OCI-LY3 (cell line): ENCODE results near the gene FKBP5.

Source experiments
- H2AFZ ChIP-seq: fragments of 200-600, 300-600 bp; shearing (Covaris generic); 2 replicates; pipeline ENCODE4 v1.6.0; 2014; ENCODE audit warnings: antibody characterized with exemption, low read depth, low read length
- H3K27ac ChIP-seq: fragments of 200-600, 300-600 bp; sonication (generic); 2 replicates; pipeline ENCODE4 v1.5.1; 2014; ENCODE audit warnings: mild to moderate bottlenecking, low read length, moderate library complexity, mixed read lengths
- H3K27me3 ChIP-seq: fragments of 200-600, 300-600 bp; sonication (generic); 2 replicates; pipeline ENCODE4 v1.6.1; 2014; ENCODE audit warnings: low read depth, low read length, mixed read lengths
- H3K36me3 ChIP-seq: fragments of 200-600, 300-600 bp; sonication (generic); replicated peaks from 2 replicates; pipeline ENCODE3; 2014; ENCODE audit warnings: low read depth, low read length, mixed read lengths
- H3K4me1 ChIP-seq: fragments of 300-600, 200-600 bp; sonication (generic); 2 replicates; pipeline ENCODE4 v1.6.1; 2014; ENCODE audit warnings: low read length, mixed read lengths
- H3K4me2 ChIP-seq: fragments of 200-600, 300-600 bp; sonication (generic); 2 replicates; pipeline ENCODE4 v1.6.1; 2014; ENCODE audit warnings: low read length, mixed read lengths
- H3K4me3 ChIP-seq: fragments of 300-600, 200-600 bp; sonication (generic); 2 replicates; pipeline ENCODE4 v1.5.1; 2014; ENCODE audit warnings: antibody characterized with exemption, mild to moderate bottlenecking, low read length, moderate library complexity
- H3K79me2 ChIP-seq: fragments of 300-600, 200-600 bp; shearing (Covaris generic); 2 replicates; pipeline ENCODE4 v1.6.1; 2014; ENCODE audit warnings: mild to moderate bottlenecking, low read length, mixed read lengths
- H3K9ac ChIP-seq: fragments of 300-600, 200-600 bp; shearing (Covaris generic); 2 replicates; pipeline ENCODE4 v1.6.0; 2014; ENCODE audit warnings: mild to moderate bottlenecking, low read length, moderate library complexity
- H3K9me3 ChIP-seq: fragments of 200-600, 300-600 bp; shearing (Covaris generic); 2 replicates; pipeline ENCODE4 v1.6.1; 2014; ENCODE audit warnings: low read length, mixed read lengths; ENCODE audit not compliant: insufficient read depth
- H4K20me1 ChIP-seq: fragments of 200-600, 300-600 bp; sonication (generic); 2 replicates; pipeline ENCODE4 v1.6.1; 2016; ENCODE audit warnings: low read length, mixed read lengths; ENCODE audit not compliant: insufficient read depth
- EZH2phosphoT487 ChIP-seq: fragments of 200-600 bp; shearing (Covaris generic); IDR thresholded peaks from 2 replicates; pipeline ENCODE4 v1.6.1; 2018; ENCODE audit warnings: antibody characterized with exemption, mixed run types, low read depth
- TF ChIP-seq, protein P1 (sequence below): fragments of 200-600, 300-600 bp; sonication (generic); IDR thresholded peaks from 2 replicates; pipeline ENCODE4 v1.5.1; 2014; ENCODE audit warnings: antibody characterized with exemption, low read length, low read depth

FKBP5 gene

DNA sequence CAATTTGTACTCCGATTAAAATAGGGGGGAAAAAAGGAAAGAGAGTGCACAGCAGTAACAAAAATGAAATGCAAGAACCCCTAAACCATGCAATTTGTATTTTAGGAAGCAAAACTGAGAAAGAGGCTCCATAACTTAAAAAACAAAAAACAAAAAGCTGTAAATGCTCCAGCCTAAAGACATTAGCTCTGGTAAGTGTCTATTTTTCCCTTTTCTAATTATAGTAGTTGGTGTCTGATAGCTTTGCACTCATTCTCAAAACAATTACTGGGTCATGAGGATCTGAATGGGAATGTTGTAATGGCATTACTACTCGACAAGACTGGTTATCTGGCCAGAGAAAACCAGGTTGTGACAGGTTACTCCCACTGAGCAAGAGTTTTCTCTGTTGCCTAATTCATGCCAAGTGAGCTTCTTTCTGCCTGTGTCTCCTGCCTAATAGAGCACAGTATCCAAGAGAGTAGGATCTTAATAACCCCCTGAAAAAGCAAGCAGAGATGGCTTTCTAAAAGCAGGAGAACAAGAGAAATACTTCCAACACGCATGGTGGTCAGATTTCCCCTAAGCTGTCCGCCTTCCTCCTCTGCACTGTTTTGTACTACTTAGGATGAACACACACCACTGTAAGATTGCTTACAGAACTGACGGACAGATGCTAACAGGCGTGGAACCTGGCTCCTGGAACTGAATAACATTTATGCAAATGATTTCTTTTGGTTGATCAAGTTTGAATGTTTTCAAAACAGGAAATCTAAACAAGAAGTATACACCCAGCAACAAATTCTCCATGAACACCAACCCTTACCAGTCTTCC is 86.4 kb downstream of the FKBP5 start:
- Histone ChIP-seq H3K9ac (no peak overlapping the region), H3K4me3 (no peak overlapping the region), H3K27me3 (no peaks in the 10 kb centered on the region), H3K4me1 (no peaks in the 10 kb centered on the region), H3K36me3 (peaks cover 7% of the 10 kb centered on the region), H3K4me2 (no peak overlapping the region), H2AFZ (no peak overlapping the region), H3K79me2 (peaks cover 6% of the 10 kb centered on the region; the same call in 1 of the 2 replicates), H3K9me3 (no peaks in the 10 kb centered on the region), H4K20me1 (no peaks in the 10 kb centered on the region), H3K27ac (no peak overlapping the region)
- no peak for TF ChIP-seq EZH2phosphoT487
- TF ChIP-seq, protein P1, sequence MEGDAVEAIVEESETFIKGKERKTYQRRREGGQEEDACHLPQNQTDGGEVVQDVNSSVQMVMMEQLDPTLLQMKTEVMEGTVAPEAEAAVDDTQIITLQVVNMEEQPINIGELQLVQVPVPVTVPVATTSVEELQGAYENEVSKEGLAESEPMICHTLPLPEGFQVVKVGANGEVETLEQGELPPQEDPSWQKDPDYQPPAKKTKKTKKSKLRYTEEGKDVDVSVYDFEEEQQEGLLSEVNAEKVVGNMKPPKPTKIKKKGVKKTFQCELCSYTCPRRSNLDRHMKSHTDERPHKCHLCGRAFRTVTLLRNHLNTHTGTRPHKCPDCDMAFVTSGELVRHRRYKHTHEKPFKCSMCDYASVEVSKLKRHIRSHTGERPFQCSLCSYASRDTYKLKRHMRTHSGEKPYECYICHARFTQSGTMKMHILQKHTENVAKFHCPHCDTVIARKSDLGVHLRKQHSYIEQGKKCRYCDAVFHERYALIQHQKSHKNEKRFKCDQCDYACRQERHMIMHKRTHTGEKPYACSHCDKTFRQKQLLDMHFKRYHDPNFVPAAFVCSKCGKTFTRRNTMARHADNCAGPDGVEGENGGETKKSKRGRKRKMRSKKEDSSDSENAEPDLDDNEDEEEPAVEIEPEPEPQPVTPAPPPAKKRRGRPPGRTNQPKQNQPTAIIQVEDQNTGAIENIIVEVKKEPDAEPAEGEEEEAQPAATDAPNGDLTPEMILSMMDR, result no peak

DNA sequence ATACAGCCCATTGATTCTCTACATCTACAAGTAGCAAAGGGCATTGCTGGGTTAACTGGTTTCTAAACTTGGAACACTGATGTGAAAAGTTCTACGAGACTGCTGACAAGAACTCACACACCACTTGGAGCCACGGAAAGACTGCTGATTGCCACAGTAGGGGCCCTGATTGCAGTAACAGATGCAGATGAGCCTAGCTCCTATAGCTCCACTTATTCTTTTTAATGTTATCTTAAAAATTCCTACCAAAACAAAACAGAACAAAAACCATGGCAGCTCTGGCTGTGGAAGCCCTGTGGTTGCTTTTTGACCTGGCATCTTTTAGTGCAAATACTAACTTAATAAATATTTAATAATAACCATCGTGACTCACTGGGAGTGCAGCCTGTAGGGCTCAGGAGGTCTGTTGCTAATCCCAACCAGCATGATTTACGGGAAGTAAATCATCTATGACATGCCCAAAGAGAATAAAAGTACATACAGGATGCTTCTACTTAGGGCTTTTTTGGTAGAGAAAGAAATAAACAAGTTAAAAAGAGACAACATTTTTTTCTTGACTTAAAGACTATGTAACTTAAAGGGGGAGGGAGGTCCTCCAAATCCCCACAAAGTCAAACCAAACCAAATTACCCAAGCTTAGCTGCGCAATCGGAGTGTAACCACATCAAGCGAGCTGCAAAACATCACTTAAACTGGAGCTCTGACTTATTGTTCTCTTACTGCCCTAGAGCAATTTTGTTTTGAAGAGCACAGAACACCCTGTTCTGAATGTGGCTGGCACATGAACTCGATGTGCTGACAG is 87.2 kb downstream of the FKBP5 start:
- Histone ChIP-seq H3K9ac (no peak overlapping the region), H4K20me1 (no peaks in the 10 kb centered on the region), H2AFZ (no peak overlapping the region), H3K4me3 (no peak overlapping the region), H3K27me3 (no peaks in the 10 kb centered on the region), H3K79me2 (peaks cover 6% of the 10 kb centered on the region; the same call in 1 of the 2 replicates), H3K36me3 (peaks cover 13% of the 10 kb centered on the region), H3K27ac (no peak overlapping the region), H3K4me1 (no peaks in the 10 kb centered on the region), H3K9me3 (no peaks in the 10 kb centered on the region), H3K4me2 (no peak overlapping the region)
- TF ChIP-seq EZH2phosphoT487, result no peak
- TF ChIP-seq, protein P1, result no peak

DNA sequence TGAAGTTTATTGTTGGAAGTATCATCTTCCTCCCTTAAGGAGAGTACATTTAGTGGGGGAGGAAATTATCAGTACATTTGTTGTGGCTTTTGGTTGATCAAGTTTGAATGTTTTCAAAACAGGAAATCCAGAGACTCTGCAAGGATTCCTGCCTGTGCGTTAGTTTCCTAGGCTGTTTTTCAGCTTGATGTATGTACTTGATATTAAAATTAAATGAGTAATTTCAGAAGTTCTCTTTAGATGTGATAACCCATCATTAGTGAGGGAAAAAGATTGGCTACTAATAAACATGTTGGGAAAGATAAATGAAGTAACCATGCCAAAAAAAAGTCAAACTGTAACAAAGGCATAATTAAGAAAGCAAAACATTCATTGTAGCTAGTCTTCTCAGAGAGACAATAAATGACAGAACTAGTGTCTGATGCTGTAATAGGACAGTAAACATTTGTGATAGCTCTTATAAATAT is 88.0 kb downstream of the FKBP5 start:
- H3K27ac ChIP-seq, result no peak overlapping the region
- no peak overlapping the region for H3K4me3 ChIP-seq
- H3K9ac ChIP-seq, result no peak overlapping the region
- no peaks in the 10 kb centered on the region for H3K9me3 ChIP-seq
- H2AFZ ChIP-seq, result no peak overlapping the region
- peaks cover 6% of the 10 kb centered on the region; the same call in 1 of the 2 replicates for H3K79me2 ChIP-seq
- H3K4me2 ChIP-seq, result no peak overlapping the region
- H3K36me3 ChIP-seq, result peaks cover 17% of the 10 kb centered on the region
- no peaks in the 10 kb centered on the region for H4K20me1 ChIP-seq
- H3K4me1 ChIP-seq, result no peaks in the 10 kb centered on the region
- no peaks in the 10 kb centered on the region for H3K27me3 ChIP-seq
- no peak for TF ChIP-seq EZH2phosphoT487
- TF ChIP-seq, protein P1, result no peak
